HepG2 (cell line): ENCODE results near the gene RNASE9. TPM values are rescaled to one million over a fixed set of nuclear protein-coding genes. Genes with fewer than 3 reads are reported as not detected.

Experiments used
- ARNT ChIP-seq: fragments of 450-650 bp; IDR thresholded peaks from 2 replicates; pipeline ENCODE4 v1.6.1; 2017
- CC2D1A ChIP-seq: sonication (generic); formaldehyde crosslinking; IDR thresholded peaks from 2 replicates; pipeline ENCODE4 v1.8.1; 2023; ENCODE audit warnings: mild to moderate bottlenecking, missing genetic modification reagents
- DBP ChIP-seq: sonication (generic); formaldehyde crosslinking; IDR thresholded peaks from 2 replicates; pipeline ENCODE4 v1.4.0; 2020; ENCODE audit warnings: missing genetic modification reagents; ENCODE audit errors: not compliant biosample characterization
- HDAC2 ChIP-seq: sonication (generic); formaldehyde crosslinking; IDR thresholded peaks from 2 replicates; pipeline ENCODE4 v1.4.0; 2020; ENCODE audit warnings: missing genetic modification reagents
- HHEX ChIP-seq: IDR thresholded peaks from 2 replicates; pipeline ENCODE4 v1.6.1; 2016; ENCODE audit warnings: control low read depth
- KDM2A ChIP-seq: sonication (generic); formaldehyde crosslinking; IDR thresholded peaks from 2 replicates; pipeline ENCODE4 v1.4.0; 2020; ENCODE audit warnings: low read depth, missing genetic modification reagents, borderline replicate concordance
- KDM3A ChIP-seq: IDR thresholded peaks from 2 replicates; pipeline ENCODE4 v1.6.1; 2018; ENCODE audit warnings: low read depth, missing compliant biosample characterization
- KMT2B ChIP-seq: IDR thresholded peaks from 2 replicates; pipeline ENCODE4 v1.6.1; 2016; ENCODE audit warnings: missing genetic modification reagents, missing compliant biosample characterization
- SMYD3 ChIP-seq: sonication (generic); formaldehyde crosslinking; IDR thresholded peaks from 2 replicates; pipeline ENCODE4 v1.8.1; 2023; ENCODE audit warnings: mild to moderate bottlenecking, missing genetic modification reagents
- STAG1 ChIP-seq: sonication (generic); formaldehyde crosslinking; IDR thresholded peaks from 2 replicates; pipeline ENCODE4 v1.4.0; 2020; ENCODE audit warnings: missing genetic modification reagents
- ZGPAT ChIP-seq: IDR thresholded peaks from 2 replicates; pipeline ENCODE4 v1.6.1; 2016; ENCODE audit warnings: mild to moderate bottlenecking
- ZNF224 ChIP-seq: sonication (generic); formaldehyde crosslinking; IDR thresholded peaks from 2 replicates; pipeline ENCODE4 v1.5.0; 2020; ENCODE audit warnings: mild to moderate bottlenecking, missing genetic modification reagents
- polyA plus RNA-seq, 8 experiments: library from polyadenylated mRNA; depleted of rRNA in 3 of 8; stranded (reverse) in 7 of 8; unstranded in 1 of 8; fragments of >200 nt; fragmentation: Illumina TruSeq in 4 of 8; extraction: Trizol in 4 of 8; gene quantifications; 2 replicates each; pipeline versions ENCODE4 v1.2.1 to v1.2.3, GENCODE V29; 2011 to 2016; ENCODE audit warnings: low read depth in 4 of 8, missing spikeins in 1 of 8, mixed read lengths in 1 of 8; ENCODE audit not compliant: insufficient read depth in 1 of 8
- total RNA-seq, 5 experiments: library from RNA; depleted of rRNA; stranded (reverse); fragments of >200 nt; fragmentation: Illumina TruSeq; extraction: Trizol; gene quantifications; 2 replicates each; pipeline ENCODE4 v1.2.3, GENCODE V29; 2016; ENCODE audit warnings: low read depth in 1 of 5
- TF ChIP-seq, protein P1 (sequence below): sonication (generic); formaldehyde crosslinking; IDR thresholded peaks from 2 replicates; pipeline ENCODE4 v1.4.0; 2020; ENCODE audit warnings: missing genetic modification reagents
- TF ChIP-seq, protein P2 (sequence below), 2 experiments: sonication (generic) in 1 of 2; formaldehyde crosslinking in 1 of 2; IDR thresholded peaks; 2 replicates each; pipeline versions ENCODE4 v1.4.0 to v1.6.1; 2018 to 2020; ENCODE audit warnings: missing genetic modification reagents in 2 of 2, borderline replicate concordance in 1 of 2, low read depth in 1 of 2, mild to moderate bottlenecking in 1 of 2, missing biosample characterization in 1 of 2
- TF ChIP-seq, protein P3 (sequence below): sonication (generic); formaldehyde crosslinking; IDR thresholded peaks from 2 replicates; pipeline ENCODE4 v1.4.0; 2020; ENCODE audit warnings: mild to moderate bottlenecking, missing genetic modification reagents
- TF ChIP-seq, protein P4 (sequence below): sonication (generic); formaldehyde crosslinking; IDR thresholded peaks from 2 replicates; pipeline ENCODE4 v1.4.0; 2020; ENCODE audit warnings: missing genetic modification reagents
- TF ChIP-seq, protein P5 (sequence below): sonication (generic); formaldehyde crosslinking; IDR thresholded peaks from 2 replicates; pipeline ENCODE4 v1.4.0; 2020; ENCODE audit warnings: missing genetic modification reagents

Gene RNASE9
- total and polyA plus RNA-seq, 2 of the 13 experiments (the other 11 are each of a cell fraction or from before 2014, with no cell fraction given): not detected

DNA sequence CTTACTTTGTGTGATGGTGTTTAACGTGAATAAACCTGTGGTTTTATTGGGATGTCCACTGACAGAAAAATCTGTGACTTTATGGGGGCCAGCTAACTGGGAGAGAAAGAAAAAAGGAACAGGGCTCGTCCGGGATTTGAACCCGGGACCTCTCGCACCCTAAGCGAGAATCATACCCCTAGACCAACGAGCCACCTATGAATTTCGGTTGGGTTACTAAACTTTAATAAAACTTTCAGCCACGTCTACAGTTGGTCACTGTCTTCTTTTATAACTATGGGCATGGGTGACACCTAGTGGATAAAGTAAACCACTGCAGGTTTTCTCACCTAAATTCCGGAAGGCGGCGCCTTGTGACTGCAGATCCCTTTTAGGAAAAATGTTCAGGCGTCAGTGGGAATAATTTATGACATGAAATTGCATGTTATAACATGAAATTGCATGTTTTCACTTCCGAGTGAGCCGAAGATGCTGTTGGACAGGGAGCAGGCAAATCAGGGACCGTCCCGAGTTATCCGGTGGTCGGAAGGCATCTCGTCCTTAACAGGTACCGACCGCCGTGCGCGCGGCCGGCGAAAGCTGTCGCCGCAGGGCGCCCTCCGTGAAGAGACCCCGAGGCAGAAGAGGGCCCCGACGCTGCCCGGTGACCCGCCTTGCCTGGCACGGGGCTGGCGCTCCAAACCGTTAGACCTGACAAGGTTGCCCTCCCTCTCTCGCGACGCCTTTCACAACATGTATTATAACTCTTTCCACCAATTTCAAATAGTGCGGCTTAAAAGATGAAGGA is 48.6 kb upstream of the RNASE9 start (continued):
- TF ChIP-seq, protein P1, sequence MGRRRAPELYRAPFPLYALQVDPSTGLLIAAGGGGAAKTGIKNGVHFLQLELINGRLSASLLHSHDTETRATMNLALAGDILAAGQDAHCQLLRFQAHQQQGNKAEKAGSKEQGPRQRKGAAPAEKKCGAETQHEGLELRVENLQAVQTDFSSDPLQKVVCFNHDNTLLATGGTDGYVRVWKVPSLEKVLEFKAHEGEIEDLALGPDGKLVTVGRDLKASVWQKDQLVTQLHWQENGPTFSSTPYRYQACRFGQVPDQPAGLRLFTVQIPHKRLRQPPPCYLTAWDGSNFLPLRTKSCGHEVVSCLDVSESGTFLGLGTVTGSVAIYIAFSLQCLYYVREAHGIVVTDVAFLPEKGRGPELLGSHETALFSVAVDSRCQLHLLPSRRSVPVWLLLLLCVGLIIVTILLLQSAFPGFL: no peak
- TF ChIP-seq KMT2B (CRISPR knock-in tag) (peak; percentile 73), STAG1 (CRISPR knock-in tag) (peak; percentile 99), ZGPAT (CRISPR knock-in tag) (peak; percentile 35; the same call in 1 of the 2 replicates), ARNT (no peak), HHEX (CRISPR knock-in tag) (no peak), KDM3A (CRISPR knock-in tag) (peak; percentile 46), ZNF224 (peak; percentile 94; the same call in 1 of the 2 replicates), DBP (CRISPR knock-in tag) (no peak), KDM2A (CRISPR knock-in tag) (peak; percentile 58; the same call in 1 of the 2 replicates), CC2D1A (CRISPR knock-in tag) (0 out of 2 replicates have a peak, but pooled peaks have one; percentile 89), SMYD3 (CRISPR knock-in tag) (peak; percentile 37; the same call in 1 of the 2 replicates), HDAC2 (CRISPR knock-in tag) (peak; percentile 69; the same call in 1 of the 2 replicates)
- TF ChIP-seq, protein P2, sequence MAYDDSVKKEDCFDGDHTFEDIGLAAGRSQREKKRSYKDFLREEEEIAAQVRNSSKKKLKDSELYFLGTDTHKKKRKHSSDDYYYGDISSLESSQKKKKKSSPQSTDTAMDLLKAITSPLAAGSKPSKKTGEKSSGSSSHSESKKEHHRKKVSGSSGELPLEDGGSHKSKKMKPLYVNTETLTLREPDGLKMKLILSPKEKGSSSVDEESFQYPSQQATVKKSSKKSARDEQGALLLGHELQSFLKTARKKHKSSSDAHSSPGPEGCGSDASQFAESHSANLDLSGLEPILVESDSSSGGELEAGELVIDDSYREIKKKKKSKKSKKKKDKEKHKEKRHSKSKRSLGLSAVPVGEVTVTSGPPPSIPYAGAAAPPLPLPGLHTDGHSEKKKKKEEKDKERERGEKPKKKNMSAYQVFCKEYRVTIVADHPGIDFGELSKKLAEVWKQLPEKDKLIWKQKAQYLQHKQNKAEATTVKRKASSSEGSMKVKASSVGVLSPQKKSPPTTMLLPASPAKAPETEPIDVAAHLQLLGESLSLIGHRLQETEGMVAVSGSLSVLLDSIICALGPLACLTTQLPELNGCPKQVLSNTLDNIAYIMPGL (CRISPR knock-in tag; IDR thresholded peaks at IDR 0.05; ENCODE audit: borderline replicate concordance in 1 of 2, low read depth in 1 of 2): peak; percentile 90 to 100; a peak in 3 of 4 replicates
- TF ChIP-seq, protein P3, sequence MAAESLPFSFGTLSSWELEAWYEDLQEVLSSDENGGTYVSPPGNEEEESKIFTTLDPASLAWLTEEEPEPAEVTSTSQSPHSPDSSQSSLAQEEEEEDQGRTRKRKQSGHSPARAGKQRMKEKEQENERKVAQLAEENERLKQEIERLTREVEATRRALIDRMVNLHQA (CRISPR knock-in tag): 0 out of 2 replicates have a peak, but pooled peaks have one; percentile 24
- TF ChIP-seq, protein P4, sequence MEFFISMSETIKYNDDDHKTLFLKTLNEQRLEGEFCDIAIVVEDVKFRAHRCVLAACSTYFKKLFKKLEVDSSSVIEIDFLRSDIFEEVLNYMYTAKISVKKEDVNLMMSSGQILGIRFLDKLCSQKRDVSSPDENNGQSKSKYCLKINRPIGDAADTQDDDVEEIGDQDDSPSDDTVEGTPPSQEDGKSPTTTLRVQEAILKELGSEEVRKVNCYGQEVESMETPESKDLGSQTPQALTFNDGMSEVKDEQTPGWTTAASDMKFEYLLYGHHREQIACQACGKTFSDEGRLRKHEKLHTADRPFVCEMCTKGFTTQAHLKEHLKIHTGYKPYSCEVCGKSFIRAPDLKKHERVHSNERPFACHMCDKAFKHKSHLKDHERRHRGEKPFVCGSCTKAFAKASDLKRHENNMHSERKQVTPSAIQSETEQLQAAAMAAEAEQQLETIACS: peak; percentile 50; the same call in 1 of the 2 replicates
- TF ChIP-seq, protein P5, sequence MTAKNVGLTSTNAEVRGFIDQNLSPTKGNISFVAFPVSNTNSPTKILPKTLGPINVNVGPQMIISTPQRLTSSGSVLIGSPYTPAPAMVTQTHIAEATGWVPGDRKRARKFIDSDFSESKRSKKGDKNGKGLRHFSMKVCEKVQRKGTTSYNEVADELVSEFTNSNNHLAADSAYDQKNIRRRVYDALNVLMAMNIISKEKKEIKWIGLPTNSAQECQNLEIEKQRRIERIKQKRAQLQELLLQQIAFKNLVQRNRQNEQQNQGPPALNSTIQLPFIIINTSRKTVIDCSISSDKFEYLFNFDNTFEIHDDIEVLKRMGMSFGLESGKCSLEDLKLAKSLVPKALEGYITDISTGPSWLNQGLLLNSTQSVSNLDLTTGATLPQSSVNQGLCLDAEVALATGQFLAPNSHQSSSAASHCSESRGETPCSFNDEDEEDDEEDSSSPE (CRISPR knock-in tag): no peak
